ENCODE measurements around the gene SYNDIG1. TPM values are rescaled to one million over a fixed set of nuclear protein-coding genes. Genes with fewer than 3 reads are reported as not detected.

The SYNDIG1 gene
- polyA plus RNA-seq, 2 of the 4 experiments (the other 2 are of a cell fraction): 0.96 to 2.6 TPM

DNA sequence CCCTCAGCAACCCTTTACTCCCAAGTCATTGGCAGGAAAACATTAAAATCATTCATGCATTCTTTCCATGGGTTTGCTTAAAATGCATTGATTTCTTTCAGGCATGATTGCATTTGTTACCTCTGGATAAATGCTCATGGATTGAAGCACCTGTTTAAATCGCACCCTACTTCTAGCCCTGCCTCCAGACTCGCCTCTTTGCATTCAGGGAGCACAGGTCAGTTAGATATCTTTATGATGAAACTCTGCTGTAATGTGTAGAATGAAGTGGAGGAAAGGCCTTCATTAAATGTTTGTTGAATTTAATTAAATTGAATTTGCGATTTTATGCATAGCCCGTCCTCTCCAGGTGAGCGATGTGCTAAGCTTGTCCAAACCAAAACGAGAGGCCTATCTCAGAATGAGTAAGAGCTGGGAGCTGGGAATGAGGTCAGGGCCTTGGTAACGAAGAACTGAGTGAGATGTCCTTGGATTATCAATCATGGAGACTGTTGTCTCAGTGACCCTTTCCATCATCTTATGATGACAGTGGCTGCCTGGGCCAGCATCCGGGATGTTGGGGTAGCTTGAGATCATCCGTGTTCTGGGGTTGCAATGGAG lies 210.1 kb downstream of the SYNDIG1 start:
- ChIA-PET POLR2A (interaction anchor here (0.6 kb wide), 1 partner anchor 12 kb away, joined by 6 read pairs; no protein-coding TSS in a partner anchor), CTCF (interaction anchor here (0.8 kb wide), 1 partner anchor 44 kb away, joined by 3 read pairs; no protein-coding TSS in a partner anchor)
- no peak overlapping the region for H3K4me3 ChIP-seq
- no peak overlapping the region for H3K27ac ChIP-seq
- H3K4me1 ChIP-seq: no peaks in the 10 kb centered on the region
- no peak for ATAC-seq
- H3K9me3 ChIP-seq: no peaks in the 10 kb centered on the region
- WGBS (ENCODE audit: missing lambda C conversion rate): 61% methylated on average over 9 of the region's 9 CpGs
- no peak for FAIRE-seq
- H3K4me2 ChIP-seq: no peak overlapping the region
- DNase-seq (ENCODE audit: low read depth in 1 of 2, low spot score in 1 of 2): no peak
- TF ChIP-seq NR3C1 (IDR thresholded peaks at IDR 0.05) (no peak), ESRRA (IDR thresholded peaks at IDR 0.05; ENCODE audit: borderline replicate concordance, low read length) (no peak), CHD2 (IDR thresholded peaks at IDR 0.05; ENCODE audit: low read length, partially characterized antibody) (no peak), EP300 (IDR thresholded peaks at IDR 0.05) (no peak)
- TF ChIP-seq, protein P1, sequence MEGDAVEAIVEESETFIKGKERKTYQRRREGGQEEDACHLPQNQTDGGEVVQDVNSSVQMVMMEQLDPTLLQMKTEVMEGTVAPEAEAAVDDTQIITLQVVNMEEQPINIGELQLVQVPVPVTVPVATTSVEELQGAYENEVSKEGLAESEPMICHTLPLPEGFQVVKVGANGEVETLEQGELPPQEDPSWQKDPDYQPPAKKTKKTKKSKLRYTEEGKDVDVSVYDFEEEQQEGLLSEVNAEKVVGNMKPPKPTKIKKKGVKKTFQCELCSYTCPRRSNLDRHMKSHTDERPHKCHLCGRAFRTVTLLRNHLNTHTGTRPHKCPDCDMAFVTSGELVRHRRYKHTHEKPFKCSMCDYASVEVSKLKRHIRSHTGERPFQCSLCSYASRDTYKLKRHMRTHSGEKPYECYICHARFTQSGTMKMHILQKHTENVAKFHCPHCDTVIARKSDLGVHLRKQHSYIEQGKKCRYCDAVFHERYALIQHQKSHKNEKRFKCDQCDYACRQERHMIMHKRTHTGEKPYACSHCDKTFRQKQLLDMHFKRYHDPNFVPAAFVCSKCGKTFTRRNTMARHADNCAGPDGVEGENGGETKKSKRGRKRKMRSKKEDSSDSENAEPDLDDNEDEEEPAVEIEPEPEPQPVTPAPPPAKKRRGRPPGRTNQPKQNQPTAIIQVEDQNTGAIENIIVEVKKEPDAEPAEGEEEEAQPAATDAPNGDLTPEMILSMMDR (IDR thresholded peaks at IDR 0.05): no peak

DNA sequence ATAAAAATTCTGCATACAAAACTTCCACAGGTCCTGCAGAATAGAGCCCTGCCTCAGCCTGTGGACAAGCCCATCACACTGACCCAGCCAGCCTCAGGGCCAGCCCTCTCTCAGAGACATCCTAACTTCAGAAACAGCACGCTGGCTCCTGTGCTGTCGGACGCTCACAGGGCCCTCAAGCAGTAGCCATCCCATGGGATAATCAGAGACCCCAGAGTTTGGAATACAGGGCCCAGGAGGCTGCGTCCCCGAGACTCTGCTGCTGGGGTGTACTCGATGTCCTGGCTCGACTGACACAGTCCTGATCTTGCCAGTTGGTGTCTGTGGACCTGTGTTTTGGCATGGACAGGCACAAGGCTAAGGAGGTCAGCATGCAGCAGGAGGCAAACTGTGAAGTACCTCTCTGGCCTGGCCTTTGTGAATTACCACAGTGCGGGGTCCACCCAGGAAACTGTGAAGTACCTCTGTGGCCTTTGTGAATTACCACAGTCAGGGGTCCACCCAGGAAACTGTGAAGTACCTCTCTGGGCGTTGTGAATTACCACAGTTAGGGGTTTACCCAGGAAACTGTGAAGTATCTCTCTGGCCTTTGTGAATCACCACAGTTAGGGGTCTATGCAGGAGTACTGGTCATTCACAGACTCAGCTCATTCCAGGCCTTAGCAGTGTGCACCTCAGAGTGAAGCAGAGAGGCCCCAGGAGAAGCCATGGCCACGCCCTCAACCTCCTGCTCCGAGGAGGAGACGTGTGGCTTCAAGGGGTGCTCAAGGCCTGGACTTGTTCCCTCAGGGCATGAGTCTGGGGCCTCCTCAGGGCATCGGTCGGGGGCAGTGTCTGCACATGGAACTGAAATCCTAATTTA lies 212.4 kb downstream of the SYNDIG1 start:
- POLR2A ChIA-PET: no interaction called here
- FAIRE-seq: no peak
- CTCF ChIA-PET: interaction anchor here (1.0 to 1.6 kb wide), 2 partner anchors 10 to 15 kb away, joined by 3 read pairs; no protein-coding TSS in a partner anchor
- Histone ChIP-seq H3K9me3 (peaks cover 2% of the 10 kb centered on the region; the same call in 1 of the 3 replicates), H3K27ac (no peak overlapping the region), H3K4me3 (no peak overlapping the region), H3K4me1 (no peaks in the 10 kb centered on the region), H3K4me2 (no peak overlapping the region)
- TF ChIP-seq, protein P2, sequence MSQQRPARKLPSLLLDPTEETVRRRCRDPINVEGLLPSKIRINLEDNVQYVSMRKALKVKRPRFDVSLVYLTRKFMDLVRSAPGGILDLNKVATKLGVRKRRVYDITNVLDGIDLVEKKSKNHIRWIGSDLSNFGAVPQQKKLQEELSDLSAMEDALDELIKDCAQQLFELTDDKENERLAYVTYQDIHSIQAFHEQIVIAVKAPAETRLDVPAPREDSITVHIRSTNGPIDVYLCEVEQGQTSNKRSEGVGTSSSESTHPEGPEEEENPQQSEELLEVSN (IDR thresholded peaks at IDR 0.05; ENCODE audit: borderline replicate concordance, low read depth): no peak
- no peak for TF ChIP-seq EHMT2 (IDR thresholded peaks at IDR 0.05; ENCODE audit: low read depth)
- TF ChIP-seq, protein P3, sequence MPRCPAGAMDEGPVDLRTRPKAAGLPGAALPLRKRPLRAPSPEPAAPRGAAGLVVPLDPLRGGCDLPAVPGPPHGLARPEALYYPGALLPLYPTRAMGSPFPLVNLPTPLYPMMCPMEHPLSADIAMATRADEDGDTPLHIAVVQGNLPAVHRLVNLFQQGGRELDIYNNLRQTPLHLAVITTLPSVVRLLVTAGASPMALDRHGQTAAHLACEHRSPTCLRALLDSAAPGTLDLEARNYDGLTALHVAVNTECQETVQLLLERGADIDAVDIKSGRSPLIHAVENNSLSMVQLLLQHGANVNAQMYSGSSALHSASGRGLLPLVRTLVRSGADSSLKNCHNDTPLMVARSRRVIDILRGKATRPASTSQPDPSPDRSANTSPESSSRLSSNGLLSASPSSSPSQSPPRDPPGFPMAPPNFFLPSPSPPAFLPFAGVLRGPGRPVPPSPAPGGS (IDR thresholded peaks at IDR 0.05): no peak
- TF ChIP-seq ZNF302 (CRISPR knock-in tag; IDR thresholded peaks at IDR 0.05): no peak
- no peak for TF ChIP-seq SMC3 (IDR thresholded peaks at IDR 0.05)
- TF ChIP-seq SREBF2 (IDR thresholded peaks at IDR 0.05): no peak
- no peak for TF ChIP-seq CHD2 (IDR thresholded peaks at IDR 0.05; ENCODE audit: low read length, partially characterized antibody)
- TF ChIP-seq, protein P4, sequence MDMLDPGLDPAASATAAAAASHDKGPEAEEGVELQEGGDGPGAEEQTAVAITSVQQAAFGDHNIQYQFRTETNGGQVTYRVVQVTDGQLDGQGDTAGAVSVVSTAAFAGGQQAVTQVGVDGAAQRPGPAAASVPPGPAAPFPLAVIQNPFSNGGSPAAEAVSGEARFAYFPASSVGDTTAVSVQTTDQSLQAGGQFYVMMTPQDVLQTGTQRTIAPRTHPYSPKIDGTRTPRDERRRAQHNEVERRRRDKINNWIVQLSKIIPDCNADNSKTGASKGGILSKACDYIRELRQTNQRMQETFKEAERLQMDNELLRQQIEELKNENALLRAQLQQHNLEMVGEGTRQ (IDR thresholded peaks at IDR 0.05): no peak
- TF ChIP-seq RFX5 (IDR thresholded peaks at IDR 0.05): no peak
- TF ChIP-seq RCOR1 (IDR thresholded peaks at IDR 0.05; ENCODE audit: low read depth, low read length): no peak
- TF ChIP-seq HEYL (CRISPR knock-in tag; IDR thresholded peaks at IDR 0.05): no peak
- no peak for TF ChIP-seq NR3C1 (IDR thresholded peaks at IDR 0.05)
- no peak for TF ChIP-seq KDM1A (IDR thresholded peaks at IDR 0.05; ENCODE audit: low read depth)
- TF ChIP-seq BHLHE40 (IDR thresholded peaks at IDR 0.05; ENCODE audit: low read depth, low read length): no peak
- no peak for TF ChIP-seq ZSCAN20 (CRISPR knock-in tag; IDR thresholded peaks at IDR 0.05)
- no peak for TF ChIP-seq HDAC2 (IDR thresholded peaks at IDR 0.05)
- no peak for TF ChIP-seq FOSB (CRISPR knock-in tag; IDR thresholded peaks at IDR 0.05)
- TF ChIP-seq, protein P5, sequence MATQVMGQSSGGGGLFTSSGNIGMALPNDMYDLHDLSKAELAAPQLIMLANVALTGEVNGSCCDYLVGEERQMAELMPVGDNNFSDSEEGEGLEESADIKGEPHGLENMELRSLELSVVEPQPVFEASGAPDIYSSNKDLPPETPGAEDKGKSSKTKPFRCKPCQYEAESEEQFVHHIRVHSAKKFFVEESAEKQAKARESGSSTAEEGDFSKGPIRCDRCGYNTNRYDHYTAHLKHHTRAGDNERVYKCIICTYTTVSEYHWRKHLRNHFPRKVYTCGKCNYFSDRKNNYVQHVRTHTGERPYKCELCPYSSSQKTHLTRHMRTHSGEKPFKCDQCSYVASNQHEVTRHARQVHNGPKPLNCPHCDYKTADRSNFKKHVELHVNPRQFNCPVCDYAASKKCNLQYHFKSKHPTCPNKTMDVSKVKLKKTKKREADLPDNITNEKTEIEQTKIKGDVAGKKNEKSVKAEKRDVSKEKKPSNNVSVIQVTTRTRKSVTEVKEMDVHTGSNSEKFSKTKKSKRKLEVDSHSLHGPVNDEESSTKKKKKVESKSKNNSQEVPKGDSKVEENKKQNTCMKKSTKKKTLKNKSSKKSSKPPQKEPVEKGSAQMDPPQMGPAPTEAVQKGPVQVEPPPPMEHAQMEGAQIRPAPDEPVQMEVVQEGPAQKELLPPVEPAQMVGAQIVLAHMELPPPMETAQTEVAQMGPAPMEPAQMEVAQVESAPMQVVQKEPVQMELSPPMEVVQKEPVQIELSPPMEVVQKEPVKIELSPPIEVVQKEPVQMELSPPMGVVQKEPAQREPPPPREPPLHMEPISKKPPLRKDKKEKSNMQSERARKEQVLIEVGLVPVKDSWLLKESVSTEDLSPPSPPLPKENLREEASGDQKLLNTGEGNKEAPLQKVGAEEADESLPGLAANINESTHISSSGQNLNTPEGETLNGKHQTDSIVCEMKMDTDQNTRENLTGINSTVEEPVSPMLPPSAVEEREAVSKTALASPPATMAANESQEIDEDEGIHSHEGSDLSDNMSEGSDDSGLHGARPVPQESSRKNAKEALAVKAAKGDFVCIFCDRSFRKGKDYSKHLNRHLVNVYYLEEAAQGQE (IDR thresholded peaks at IDR 0.05): no peak
- WGBS (ENCODE audit: missing lambda C conversion rate): 67% methylated on average over 12 of the region's 14 CpGs
- DNase-seq (ENCODE audit: low read depth in 1 of 2, low spot score in 1 of 2): no peak
- ATAC-seq: peak in 1 of 2 experiments; percentile 21; a peak in 1 of 6 replicates
